GM12878 (cell line): ENCODE results near the gene RPS5. TPM values are rescaled to one million over a fixed set of nuclear protein-coding genes. Genes with fewer than 3 reads are reported as not detected.
A peak's percentile ranks its signal among the peaks of the same experiment; 100 is the strongest.

Experiments used
- BMI1 ChIP-seq: fragments of 450-650 bp; IDR thresholded peaks from 2 replicates; pipeline ENCODE4 v1.6.1; 2016; ENCODE audit warnings: mild to moderate bottlenecking, moderate library complexity, borderline replicate concordance
- CUX1 ChIP-seq: IDR thresholded peaks from 2 replicates; pipeline ENCODE4 v1.6.1; 2012; ENCODE audit warnings: improper control_type of control experiment, low read depth, low read length; ENCODE audit not compliant: insufficient replicate concordance
- HDAC6 ChIP-seq: fragments of 200-600 bp; sonication (generic); IDR thresholded peaks from one replicate; pipeline ENCODE4 v1.8.0; 2017; ENCODE audit warnings: antibody characterized with exemption; ENCODE audit not compliant: unreplicated experiment
- HSF1 ChIP-seq: fragments of 150-350 bp; IDR thresholded peaks from 2 replicates; pipeline ENCODE4 v1.6.1; 2014; ENCODE audit warnings: mild to moderate bottlenecking, low read depth, low read length
- IKZF2 ChIP-seq, 2 experiments: fragments of 450-650 bp; IDR thresholded peaks; 2 replicates each; pipeline ENCODE4 v1.6.1; 2017; ENCODE audit warnings: mild to moderate bottlenecking in 2 of 2, moderate library complexity in 2 of 2
- MTA3 ChIP-seq: IDR thresholded peaks from 2 replicates; pipeline ENCODE4 v1.6.1; 2012; ENCODE audit warnings: low read length, inconsistent platforms, borderline replicate concordance
- MYC ChIP-seq: IDR thresholded peaks from 2 replicates; pipeline ENCODE4 v1.6.1; 2011; ENCODE audit warnings: mild to moderate bottlenecking, low read length, moderate library complexity, inconsistent platforms; ENCODE audit not compliant: insufficient read depth, insufficient replicate concordance, insufficient read length, severe bottlenecking
- NFIC ChIP-seq: IDR thresholded peaks from 2 replicates; pipeline ENCODE4 v1.6.1; 2012; ENCODE audit warnings: low read depth, mild to moderate bottlenecking, inconsistent platforms, low read length, moderate library complexity
- NFYA ChIP-seq: IDR thresholded peaks from 2 replicates; pipeline ENCODE4 v1.6.1; 2011; ENCODE audit warnings: low read depth, mild to moderate bottlenecking, low read length, improper control_type of control experiment, borderline replicate concordance
- NRF1 ChIP-seq: conservative IDR thresholded peaks from 2 replicates; pipeline ENCODE4 v1.6.1; 2011; ENCODE audit warnings: mild to moderate bottlenecking, low read depth, low read length, improper control_type of control experiment
- RB1 ChIP-seq: fragments of 450-650 bp; formaldehyde crosslinking; IDR thresholded peaks from 2 replicates; pipeline ENCODE4 v1.6.1; 2017; ENCODE audit warnings: mild to moderate bottlenecking, borderline replicate concordance
- RELB ChIP-seq: fragments of 450-650 bp; IDR thresholded peaks from 2 replicates; pipeline ENCODE4 v1.6.1; 2017; ENCODE audit warnings: low read depth, mild to moderate bottlenecking, moderate library complexity
- SPI1 ChIP-seq: IDR thresholded peaks from 2 replicates; pipeline ENCODE4 v1.6.1; 2011; ENCODE audit warnings: low read depth, mild to moderate bottlenecking, low read length, moderate library complexity, borderline replicate concordance; ENCODE audit not compliant: insufficient read depth
- TARDBP ChIP-seq: IDR thresholded peaks from 2 replicates; pipeline ENCODE4 v1.6.1; 2016; ENCODE audit warnings: borderline replicate concordance
- ZNF687 ChIP-seq: fragments of 450-650 bp; IDR thresholded peaks from 2 replicates; pipeline ENCODE4 v1.6.1; 2017; ENCODE audit warnings: mild to moderate bottlenecking, moderate library complexity
- polyA plus RNA-seq, 11 experiments: library from polyadenylated mRNA; depleted of rRNA in 4 of 11; unstranded in 6 of 11; stranded (reverse) in 5 of 11; fragments of >200 nt; fragmentation: Nextera tagmentation in 4 of 11; fragmentation: Illumina TruSeq in 1 of 11; extraction: Ambion mirVana in 4 of 11; extraction: Trizol in 1 of 11; gene quantifications; 1 replicate in 1 of 11; 2 replicates in 10 of 11; pipeline versions ENCODE4 v1.2.1 to v1.2.3, GENCODE V29; 2011 to 2016; ENCODE audit warnings: inconsistent platforms in 2 of 11, missing spikeins in 2 of 11, low read depth in 1 of 11
- total RNA-seq, 4 experiments: library from RNA; depleted of rRNA in 3 of 4; stranded (reverse); fragments of >200 nt in 3 of 4; fragmentation: Illumina TruSeq in 1 of 4; extraction: Trizol in 1 of 4; gene quantifications; 2 replicates each; pipeline versions ENCODE4 v1.2.1 to v1.2.3, GENCODE V29; 2013 to 2021

The RPS5 gene
- total and polyA plus RNA-seq, 10 of the 15 experiments (the other 5 are each of a cell fraction or from before 2014, with no cell fraction given) = 1,284 to 3,652 (median 1,922) TPM

GRCh38 chr19:58386576-58387337 is at the start of gene RPS5 (continued):
- peak; percentile 62; the same call in 1 of the 2 replicates for TF ChIP-seq MTA3
- TF ChIP-seq IKZF2 (IDR thresholded peaks at IDR 0.05) = no peak
- TF ChIP-seq NRF1 = peak; percentile 66
- TF ChIP-seq NFYA = no peak
- TF ChIP-seq SPI1 = 0 out of 2 replicates have a peak, but pooled peaks have one; percentile 4
- TF ChIP-seq BMI1 = no peak
- no peak for TF ChIP-seq RB1
- peak; percentile 14; the same call in 1 of the 2 replicates for TF ChIP-seq NFIC
- TF ChIP-seq ZNF687 = peak; percentile 77; the same call in 1 of the 2 replicates
- TF ChIP-seq MYC = peak; percentile 55
- TF ChIP-seq HDAC6 = peak; percentile 84
- TF ChIP-seq HSF1 = no peak
- no peak for TF ChIP-seq CUX1
- no peak for TF ChIP-seq TARDBP
- no peak; the same call in 1 of the 2 replicates for TF ChIP-seq RELB
